Stimulated activated CD4-positive, alpha-beta T cell treated with anti-CD3 and anti-CD28 coated beads, Interleukin-2, amount 100 ng/mL, for 24 hours (primary cell): ENCODE data around the gene RTEL1.
"Not testable (repeated sequence)": the region's sequence is repeated elsewhere in the genome, so short reads cannot be mapped to it uniquely, and the experiment has no call there.

Experiments used
- DNase-seq, 2 donors: peaks; one replicate each; pipeline ENCODE4 v3.0.0-alpha.2; 2020

The RTEL1 gene

DNA sequence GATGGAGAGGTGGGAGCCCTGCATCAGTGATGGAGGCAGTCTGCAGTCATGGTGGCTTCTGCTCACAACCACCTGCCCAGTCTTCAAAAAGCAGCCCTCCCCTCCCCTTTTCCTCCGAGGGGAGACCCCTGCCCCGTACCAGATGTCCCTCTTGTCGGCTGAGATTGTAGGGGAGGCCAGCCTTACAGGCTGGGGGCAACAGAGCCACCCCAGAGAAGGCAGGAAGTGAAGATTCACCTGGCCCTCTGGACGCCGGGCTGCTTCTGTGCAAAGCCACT, 42.9 kb downstream of the RTEL1 start:
- no peak for DNase-seq

DNA sequence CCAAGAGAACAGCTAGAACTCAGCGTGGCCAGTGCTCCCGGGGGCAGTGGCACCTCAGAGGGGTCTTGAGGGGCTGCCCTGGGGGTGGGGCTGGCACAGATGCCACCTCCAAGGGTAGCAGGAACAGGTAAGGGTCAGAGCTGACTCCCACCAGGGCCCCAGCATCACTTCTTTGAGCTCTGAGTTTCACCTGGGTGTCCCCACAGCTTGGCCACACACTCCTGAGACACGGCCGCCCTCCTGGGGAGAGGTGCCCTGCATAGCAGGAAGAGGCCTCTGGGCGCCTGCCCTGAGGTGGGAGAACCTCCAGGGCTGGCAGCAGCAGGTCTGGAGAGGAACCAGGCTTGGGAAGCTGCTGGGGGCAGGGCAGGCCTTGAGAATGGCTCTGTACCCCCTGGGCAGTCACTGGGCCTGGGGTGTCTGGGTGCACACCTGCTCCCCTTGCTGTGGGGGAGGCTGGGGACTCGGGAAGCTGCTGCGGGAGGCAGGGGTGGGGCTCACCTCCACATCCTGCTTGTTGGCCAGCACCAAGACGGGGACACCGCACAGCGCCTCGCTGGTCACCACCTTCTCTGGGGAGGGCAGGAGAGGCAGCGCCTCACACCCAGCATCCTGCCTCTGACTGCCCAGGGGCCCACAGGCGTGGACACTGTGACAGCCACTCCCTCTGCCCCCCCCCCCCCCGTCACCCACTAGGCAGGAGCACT, 43.4 kb downstream of the RTEL1 start:
- DNase-seq = no peak

DNA sequence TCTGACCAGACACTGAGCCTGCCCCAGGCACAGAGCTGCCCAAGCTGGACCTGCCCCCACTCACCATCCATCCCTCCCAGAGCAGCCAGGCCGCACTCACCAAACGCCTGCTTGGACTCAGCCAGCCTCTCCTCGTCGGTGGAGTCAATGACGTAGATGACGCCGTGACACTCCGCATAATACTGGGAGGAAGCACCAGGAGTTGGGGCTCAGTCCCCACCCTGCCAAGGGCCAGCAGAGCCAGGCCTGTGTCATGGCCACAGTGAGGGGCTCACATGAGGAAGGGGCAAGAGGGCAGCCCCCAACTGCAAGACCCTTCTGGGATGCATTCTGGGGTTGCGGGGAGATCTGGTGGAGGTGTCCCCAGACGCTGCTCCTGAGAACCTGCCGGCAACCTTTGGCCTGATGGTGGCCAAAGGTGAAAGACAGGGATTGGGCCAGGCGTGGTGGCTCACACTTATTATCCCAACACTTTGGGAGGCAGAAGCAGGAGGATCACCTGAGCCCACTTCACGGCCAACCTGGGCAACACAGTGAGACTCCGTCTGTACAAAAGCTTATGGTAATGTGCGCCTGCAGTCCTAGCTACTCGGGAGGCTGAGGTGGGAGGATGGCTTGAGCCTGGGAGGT, 44.0 kb downstream of the RTEL1 start:
- DNase-seq = no peak

DNA sequence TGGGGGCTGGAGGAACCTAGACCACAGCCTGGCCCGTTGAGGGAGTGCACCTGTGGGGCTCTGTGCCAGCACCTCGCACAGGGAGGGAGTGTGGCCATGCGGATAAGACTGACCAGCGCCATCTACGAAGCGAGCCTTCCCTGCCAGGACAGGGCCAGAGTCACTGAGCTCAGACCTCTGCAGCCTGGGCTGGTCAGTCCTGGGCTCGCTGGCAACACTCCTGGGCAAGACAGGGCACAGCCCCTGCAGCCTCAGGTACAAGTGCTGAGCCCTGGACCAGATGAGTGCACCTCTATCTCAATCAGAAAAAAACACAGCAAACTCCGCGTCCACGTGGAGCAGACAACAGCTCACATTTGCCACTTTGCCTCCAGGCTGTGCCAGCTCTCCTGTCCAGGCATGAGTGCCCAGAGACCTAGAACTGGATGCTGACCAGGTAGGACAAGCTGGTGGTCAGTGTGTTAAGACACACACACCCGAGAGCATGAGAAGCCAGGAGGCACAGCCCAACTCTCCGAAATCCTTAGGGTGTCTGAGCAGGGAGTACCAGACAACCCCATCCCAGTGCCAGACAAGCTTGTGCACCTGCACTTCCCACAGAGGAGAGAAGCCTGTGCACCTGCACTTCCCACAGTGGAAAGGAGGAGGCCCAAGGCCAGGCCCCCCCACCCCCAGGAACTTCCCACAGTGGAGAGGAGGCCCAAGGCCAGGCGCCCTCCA, 44.8 kb downstream of the RTEL1 start:
- no peak for DNase-seq

DNA sequence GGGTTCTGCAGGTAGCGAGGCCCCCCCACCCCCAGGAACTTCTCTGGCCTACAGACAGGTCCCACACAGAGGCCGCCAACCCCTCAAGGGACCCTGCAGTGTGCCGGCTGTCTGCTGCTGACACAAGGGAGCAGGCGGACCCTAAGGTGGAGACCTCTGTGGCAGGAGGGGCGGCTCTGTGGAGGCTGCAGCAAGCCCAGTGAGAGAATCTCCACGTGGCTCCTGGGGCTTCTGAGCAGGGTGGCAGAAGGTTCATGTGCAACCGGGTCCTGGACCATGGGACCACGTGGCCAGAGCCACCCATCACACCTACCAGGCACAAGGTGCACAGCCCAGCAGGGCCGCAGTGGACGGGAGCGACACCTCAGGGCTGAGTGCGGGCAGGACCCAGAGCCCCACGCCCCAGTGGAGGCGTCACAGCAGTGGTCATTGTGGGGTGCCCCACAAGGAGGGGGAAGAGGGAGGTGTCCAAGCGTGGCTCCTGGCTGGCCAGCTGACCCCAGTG, 45.4 kb downstream of the RTEL1 start:
- no peak for DNase-seq

DNA sequence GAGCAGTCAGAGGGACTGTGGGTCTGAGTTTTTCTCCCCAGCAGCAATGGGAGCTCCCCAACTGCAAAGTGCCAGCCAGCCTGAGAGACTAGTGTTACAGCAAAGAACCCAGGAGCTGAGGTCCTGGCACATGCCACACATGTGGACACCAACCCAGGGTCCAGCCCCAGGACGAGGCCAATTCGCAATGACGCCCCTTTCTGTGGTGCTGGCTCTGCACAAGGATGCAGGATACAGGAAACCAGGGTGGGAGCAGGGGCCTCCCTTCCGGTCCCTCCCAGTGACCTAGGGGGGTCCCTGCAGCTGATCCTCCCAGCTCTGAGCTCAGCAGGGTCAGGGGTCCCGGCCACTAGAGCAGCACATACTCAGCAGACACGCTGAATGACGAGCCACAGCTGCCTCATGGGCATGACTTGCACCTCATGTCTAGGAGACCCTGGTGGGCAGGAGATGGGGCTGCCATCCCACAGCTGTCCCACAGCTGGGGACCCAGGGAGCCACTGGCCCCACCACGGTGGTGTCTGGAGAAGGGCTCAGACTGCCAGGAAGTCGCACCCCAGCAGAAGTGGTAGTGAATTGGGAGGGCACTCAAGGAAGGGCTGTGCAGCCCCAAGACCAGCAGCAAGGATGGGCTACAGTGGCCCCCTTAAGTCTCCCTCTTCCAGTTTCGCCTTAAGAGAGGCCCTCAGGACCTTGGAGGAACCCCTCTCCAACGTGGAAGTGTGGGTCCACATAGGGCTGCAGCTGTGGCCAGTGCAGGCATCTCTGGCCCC, 46.0 kb downstream of the RTEL1 start:
- no peak for DNase-seq

- DNase-seq = no peak
Measured at GRCh38 chr20:63704749-63705117, 46.6 kb downstream of the RTEL1 start.

- DNase-seq = no peak
Measured at GRCh38 chr20:63705232-63706026, 47.3 kb downstream of the RTEL1 start.

- DNase-seq = no peak
Measured at GRCh38 chr20:63706027-63706695, 48.0 kb downstream of the RTEL1 start.

- peak; percentile 70 to 71 for DNase-seq
Measured at GRCh38 chr20:63706852-63707557, 48.9 kb downstream of the RTEL1 start.

GRCh38 chr20:63707558-63708300, 49.6 kb downstream of the RTEL1 start, which contains the start of the genes ARFRP1 and ZGPAT:
ARFRP1 (minus strand) TSS chr20:63707976; CDS start chr20:63707091, 885 bp downstream.
ZGPAT (plus strand) TSS chr20:63708039; CDS start chr20:63708581, 542 bp downstream.
- peak; percentile 88 to 89 for DNase-seq

DNA sequence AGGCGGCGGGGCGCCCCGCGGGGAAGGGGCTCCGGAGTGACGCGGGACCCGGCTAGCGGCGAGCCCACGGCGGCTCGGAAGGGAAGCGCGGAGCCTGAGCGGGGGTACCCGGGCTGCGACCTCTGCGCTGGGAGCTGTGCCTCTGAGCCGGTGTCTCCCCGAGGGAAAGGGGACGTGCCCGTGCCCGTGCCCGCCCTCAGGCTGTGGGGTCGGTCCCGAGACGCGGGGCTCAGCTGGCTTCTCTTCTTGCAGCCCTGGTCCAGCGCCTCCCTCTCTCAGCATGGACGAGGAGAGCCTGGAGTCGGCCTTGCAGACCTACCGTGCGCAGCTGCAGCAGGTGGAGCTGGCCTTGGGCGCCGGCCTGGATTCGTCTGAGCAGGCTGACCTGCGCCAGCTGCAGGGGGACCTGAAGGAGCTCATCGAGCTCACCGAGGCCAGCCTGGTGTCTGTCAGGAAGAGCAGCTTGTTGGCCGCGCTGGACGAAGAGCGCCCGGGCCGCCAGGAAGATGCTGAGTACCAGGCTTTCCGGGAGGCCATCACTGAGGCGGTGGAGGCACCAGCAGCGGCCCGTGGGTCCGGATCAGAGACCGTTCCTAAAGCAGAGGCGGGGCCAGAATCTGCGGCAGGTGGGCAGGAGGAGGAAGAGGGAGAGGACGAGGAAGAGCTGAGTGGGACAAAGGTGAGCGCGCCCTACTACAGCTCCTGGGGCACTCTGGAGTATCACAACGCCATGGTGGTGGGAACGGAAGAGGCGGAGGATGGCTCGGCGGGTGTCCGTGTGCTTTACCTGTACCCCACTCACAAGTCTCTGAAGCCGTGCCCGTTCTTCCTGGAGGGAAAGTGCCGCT, 50.4 kb downstream of the RTEL1 start:
- no peak for DNase-seq

GRCh38 chr20:63709149-63709527, 51.0 kb downstream of the RTEL1 start:
- no peak for DNase-seq

GRCh38 chr20:63711085-63711645, 53.1 kb downstream of the RTEL1 start:
- DNase-seq = no peak

GRCh38 chr20:63712191-63712590, 54.1 kb downstream of the RTEL1 start:
- no peak for DNase-seq

DNA sequence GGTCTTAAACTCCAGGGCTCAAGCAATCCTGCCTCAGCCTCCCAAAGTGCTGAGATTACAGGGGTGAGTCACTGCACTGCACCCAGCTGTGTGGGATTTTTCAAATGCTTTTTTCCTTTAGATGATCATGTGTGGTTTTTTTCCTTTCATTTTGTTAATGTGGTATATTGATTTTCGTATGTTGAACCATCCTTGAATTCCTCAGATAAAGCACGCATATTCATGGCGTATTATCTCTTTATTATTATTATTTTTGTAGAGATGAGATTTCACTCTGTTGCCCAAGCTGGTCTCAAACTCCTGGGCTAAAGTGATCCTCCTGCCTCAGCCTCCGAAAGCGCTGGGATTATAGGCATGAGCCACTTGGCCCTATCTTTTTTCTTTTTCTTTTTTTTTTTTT, 56.7 kb downstream of the RTEL1 start:
- DNase-seq = no peak

- no peak for DNase-seq
Measured at GRCh38 chr20:63718996-63719395, 60.9 kb downstream of the RTEL1 start.

- DNase-seq = not testable (repeated sequence)
Measured at GRCh38 chr20:63722967-63723622, 65.0 kb downstream of the RTEL1 start.
